ENCODE measurements around the gene PGLYRP2. TPM values are rescaled to one million over a fixed set of nuclear protein-coding genes. Genes with fewer than 3 reads are reported as not detected.

Gene PGLYRP2
- total and polyA plus RNA-seq, 9 of the 15 experiments (the other 6 are each of a cell fraction or from before 2014, with no cell fraction given): not detected

GRCh38 chr19:15432629-15433518, 46.4 kb downstream of the PGLYRP2 start (continued):
- TF ChIP-seq HOMEZ (CRISPR knock-in tag; IDR thresholded peaks at IDR 0.05): no peak
- TF ChIP-seq MLX (CRISPR knock-in tag; conservative IDR thresholded peaks at IDR 0.05): no peak
- no peak for TF ChIP-seq ZBTB8A (IDR thresholded peaks at IDR 0.05; ENCODE audit: partially characterized antibody)
- no peak for TF ChIP-seq CUX1 (CRISPR knock-in tag; IDR thresholded peaks at IDR 0.05)
- no peak for TF ChIP-seq POLR2B (IDR thresholded peaks at IDR 0.05; ENCODE audit: low read depth, partially characterized antibody)
- TF ChIP-seq ZNF347 (CRISPR knock-in tag; IDR thresholded peaks at IDR 0.05; ENCODE audit: low read depth): no peak
- no peak for TF ChIP-seq ZNF778 (CRISPR knock-in tag; IDR thresholded peaks at IDR 0.05)
- TF ChIP-seq ATF6 (CRISPR knock-in tag; IDR thresholded peaks at IDR 0.05): no peak
- TF ChIP-seq E2F1 (CRISPR knock-in tag; IDR thresholded peaks at IDR 0.05): 0 out of 2 replicates have a peak, but pooled peaks have one; percentile 62
- TF ChIP-seq ZNF24 (IDR thresholded peaks at IDR 0.05): no peak
- no peak for TF ChIP-seq ZNF551 (CRISPR knock-in tag; IDR thresholded peaks at IDR 0.05)
- no peak for TF ChIP-seq NFYB (IDR thresholded peaks at IDR 0.05; ENCODE audit: extremely low read depth, insufficient read length)
- TF ChIP-seq PTBP1 (IDR thresholded peaks at IDR 0.05; ENCODE audit: low read depth, low read length): no peak
